NCI-H345 (cell line): Measurements from ENCODE around the gene PDE6G.

ENCODE experiments used
- DNase-seq: peaks from one replicate; lab custom pipeline; 2025; lab: John Stamatoyannopoulos, UW

PDE6G gene

GRCh38 chr17:81662002-81662401, 5.7 kb upstream of the PDE6G start:
- DNase-seq: no peak

GRCh38 chr17:81660441-81660840, 4.1 kb upstream of the PDE6G start:
- DNase-seq: no peak

- DNase-seq: no peak
These were observed 2.7 kb upstream of the PDE6G start for GRCh38 chr17:81659038-81659437.

- no peak for DNase-seq
These were observed 493 bp upstream of the PDE6G start for GRCh38 chr17:81656835-81657234.

- no peak for DNase-seq
These were observed 794 bp downstream of the PDE6G start for GRCh38 chr17:81655378-81656117.

- no peak for DNase-seq
These were observed 3.2 kb downstream of the PDE6G start for GRCh38 chr17:81652906-81653771.

- no peak for DNase-seq
These were observed 4.7 kb downstream of the PDE6G start for GRCh38 chr17:81651692-81652091.

GRCh38 chr17:81650951-81651350, 5.4 kb downstream of the PDE6G start:
- DNase-seq: no peak

- DNase-seq: no peak
These were observed 7.6 kb downstream of the PDE6G start for GRCh38 chr17:81648707-81649085.

- DNase-seq: peak; percentile 8
These were observed 8.2 kb downstream of the PDE6G start for GRCh38 chr17:81648013-81648706.

GRCh38 chr17:81647640-81648012, 8.7 kb downstream of the PDE6G start:
- DNase-seq: no peak

GRCh38 chr17:81646869-81647600, 9.3 kb downstream of the PDE6G start:
- no peak for DNase-seq

- no peak for DNase-seq
These were observed 11.1 kb downstream of the PDE6G start for GRCh38 chr17:81644976-81645952.

GRCh38 chr17:81644496-81644895, 11.8 kb downstream of the PDE6G start:
- DNase-seq: no peak

- no peak for DNase-seq
These were observed 14.4 kb downstream of the PDE6G start for GRCh38 chr17:81641825-81642489.

GRCh38 chr17:81640011-81640410, 16.3 kb downstream of the PDE6G start:
- DNase-seq: no peak

GRCh38 chr17:81638683-81639082, 17.7 kb downstream of the PDE6G start:
- DNase-seq: no peak

GRCh38 chr17:81636505-81637288, 19.6 kb downstream of the PDE6G start, which contains the start of the genes NPLOC4 and TSPAN10:
TSS of gene NPLOC4 (minus strand) at chr17:81637112. CDS start at chr17:81636930, 182 bp downstream.
TSS of gene TSPAN10 (plus strand) at chr17:81637196. CDS start at chr17:81642413, 5,217 bp downstream.
- peak; percentile 90 for DNase-seq

GRCh38 chr17:81635973-81636504, 20.3 kb downstream of the PDE6G start:
- no peak for DNase-seq
